NCI-H1092 (cell line): ENCODE data around the gene TMEM174.
"Not testable (repeated sequence)": the region's sequence is repeated elsewhere in the genome, so short reads cannot be mapped to it uniquely, and the experiment has no call there.

Source experiments
- DNase-seq: peaks from one replicate; lab custom pipeline; 2025; lab: John Stamatoyannopoulos, UW

TMEM174 gene

DNA sequence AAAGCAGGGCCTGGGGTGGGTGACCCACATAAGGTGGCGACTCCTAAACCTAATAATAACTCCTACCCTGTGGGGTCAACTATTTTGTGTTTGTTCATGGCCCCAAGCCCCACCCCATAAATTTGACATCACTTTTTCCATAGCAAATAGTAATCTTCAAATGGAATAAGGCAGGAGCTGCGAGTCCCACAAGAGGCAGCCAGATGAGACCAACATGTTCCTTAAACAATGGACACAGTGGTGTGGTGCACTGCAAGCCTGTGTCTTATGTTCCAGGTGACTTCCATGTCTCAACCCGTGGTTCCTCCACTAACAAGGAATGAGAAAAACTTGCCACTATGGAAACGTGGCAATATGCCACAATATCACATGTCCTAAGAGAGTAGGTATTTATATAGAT is 20.6 kb downstream of the TMEM174 start:
- no peak for DNase-seq

DNA sequence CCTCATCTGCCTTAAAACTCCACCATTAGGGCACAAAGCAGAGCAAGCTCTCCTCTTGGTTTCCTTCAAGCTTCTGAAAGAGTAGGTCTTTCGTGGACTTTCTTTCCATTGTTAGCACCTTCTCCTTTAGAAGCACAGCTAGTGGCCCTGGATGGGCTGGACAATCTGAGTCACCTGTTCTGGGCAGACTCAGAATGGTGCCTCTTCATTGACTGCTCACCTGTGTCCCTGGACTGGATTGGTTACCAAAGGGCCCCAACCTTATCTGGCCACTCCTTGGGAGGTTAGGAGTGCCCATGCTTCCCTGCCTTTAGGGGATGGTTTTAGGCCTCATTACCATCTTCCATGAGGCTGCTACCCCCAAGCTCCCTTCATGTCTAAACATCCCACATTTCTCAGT is 23.2 kb downstream of the TMEM174 start:
- DNase-seq, result no peak

DNA sequence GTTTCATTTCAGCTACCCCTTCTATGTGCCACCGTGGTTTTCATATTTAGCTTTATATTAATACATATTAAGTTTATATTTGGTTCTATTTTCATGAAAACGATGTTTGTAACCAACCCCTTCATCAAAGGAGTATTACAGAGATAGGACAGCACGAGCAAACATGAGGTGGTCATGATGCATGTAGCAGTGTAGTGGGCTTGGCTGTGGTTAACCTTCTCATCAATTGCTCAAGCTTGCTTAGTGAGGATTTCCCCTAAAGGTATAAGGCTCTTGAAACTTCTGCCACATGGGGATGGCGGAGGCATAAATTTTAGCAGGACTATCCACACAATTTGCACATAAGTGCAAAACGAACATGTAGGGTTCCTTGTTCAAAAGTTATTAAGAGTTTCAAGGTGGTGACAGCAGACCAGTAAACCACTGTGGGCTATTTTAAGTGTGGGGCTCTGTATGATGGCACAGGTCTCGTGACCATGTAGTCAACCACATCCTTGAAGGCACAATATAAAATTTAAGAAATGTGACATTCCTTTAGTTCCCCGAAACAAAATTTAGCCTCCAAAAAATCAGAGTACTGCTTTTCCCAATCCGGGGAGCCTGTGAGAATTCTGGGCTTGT is 24.8 kb downstream of the TMEM174 start:
- DNase-seq, result no peak

DNA sequence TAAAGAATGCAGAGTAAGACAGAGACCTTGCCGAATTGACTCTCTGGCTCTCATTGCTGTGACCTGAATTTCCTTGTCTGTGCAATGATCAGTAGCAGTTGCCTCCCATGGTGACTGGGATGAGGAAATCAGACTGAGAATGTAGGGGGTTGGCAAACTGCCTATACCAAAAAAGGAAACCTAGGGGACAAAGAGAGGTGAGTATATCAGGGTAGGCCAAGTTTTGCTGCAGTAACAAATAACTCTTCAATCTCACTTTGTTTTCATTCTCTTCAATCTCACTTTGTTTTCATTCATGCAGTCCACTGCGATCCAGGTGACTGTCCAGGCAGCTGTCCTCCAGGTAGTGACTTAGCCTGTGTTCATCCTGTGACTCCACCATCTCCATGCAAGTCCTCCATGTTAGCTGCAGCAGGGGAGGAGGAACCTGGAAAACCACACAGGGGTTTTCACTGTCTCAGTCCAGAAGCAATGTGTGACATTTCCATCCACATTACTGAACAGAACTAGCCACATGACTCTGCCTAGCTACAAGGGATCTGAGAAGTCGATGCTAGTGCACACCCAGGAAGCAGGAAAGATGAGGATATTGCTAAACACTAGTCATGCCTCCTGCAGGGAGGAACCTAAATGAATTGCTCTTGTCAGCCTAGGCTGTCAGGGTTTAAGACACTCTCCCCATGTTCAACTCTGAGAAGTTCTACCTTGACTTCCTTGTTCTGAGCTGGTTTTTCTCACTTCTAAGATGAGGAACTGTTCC is 26.0 kb downstream of the TMEM174 start:
- DNase-seq, result no peak

- no peak for DNase-seq
Observed at GRCh38 chr5:73199671-73200070, 26.7 kb downstream of the TMEM174 start.

- no peak for DNase-seq
Observed at GRCh38 chr5:73201547-73202513, 28.8 kb downstream of the TMEM174 start.

- peak; percentile 89 for DNase-seq
Observed at GRCh38 chr5:73204332-73204731, 31.3 kb downstream of the TMEM174 start.

DNA sequence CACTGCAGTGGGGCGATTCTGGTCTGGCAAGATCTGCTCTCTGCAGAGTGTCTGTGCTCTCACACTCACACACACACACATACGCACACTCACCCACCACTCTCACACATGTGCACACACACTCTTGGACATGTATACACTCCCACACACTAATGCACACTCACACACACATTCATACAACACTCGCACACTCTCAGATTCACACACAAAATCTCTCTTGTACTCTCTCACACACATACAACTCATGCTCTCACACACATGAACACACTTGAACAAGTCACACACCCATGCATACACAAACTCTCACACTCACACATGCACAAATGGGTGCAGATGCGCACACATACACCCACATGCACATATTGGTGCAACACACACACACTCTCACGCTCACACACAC is 31.7 kb downstream of the TMEM174 start:
- no peak for DNase-seq

DNA sequence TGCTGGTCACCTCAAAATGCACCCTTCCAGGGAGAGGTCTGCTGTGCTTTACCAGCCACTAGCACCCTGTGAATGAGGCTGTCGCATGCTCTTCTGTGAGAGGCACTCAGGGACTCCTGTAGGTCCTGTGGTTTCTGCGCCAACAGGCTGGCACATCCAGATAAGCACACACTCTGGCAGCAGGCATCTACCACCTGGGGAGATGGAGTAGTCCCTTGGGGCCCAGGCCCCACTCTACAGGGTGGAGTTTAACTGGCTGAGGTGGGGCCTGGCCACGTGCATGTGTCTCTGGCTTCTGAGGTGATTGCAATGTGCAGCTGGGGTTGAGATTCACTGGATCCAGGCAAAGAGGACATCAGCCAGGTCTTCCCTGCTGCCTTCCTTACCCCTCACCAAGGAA is 32.3 kb downstream of the TMEM174 start:
- DNase-seq, result peak; percentile 86

DNA sequence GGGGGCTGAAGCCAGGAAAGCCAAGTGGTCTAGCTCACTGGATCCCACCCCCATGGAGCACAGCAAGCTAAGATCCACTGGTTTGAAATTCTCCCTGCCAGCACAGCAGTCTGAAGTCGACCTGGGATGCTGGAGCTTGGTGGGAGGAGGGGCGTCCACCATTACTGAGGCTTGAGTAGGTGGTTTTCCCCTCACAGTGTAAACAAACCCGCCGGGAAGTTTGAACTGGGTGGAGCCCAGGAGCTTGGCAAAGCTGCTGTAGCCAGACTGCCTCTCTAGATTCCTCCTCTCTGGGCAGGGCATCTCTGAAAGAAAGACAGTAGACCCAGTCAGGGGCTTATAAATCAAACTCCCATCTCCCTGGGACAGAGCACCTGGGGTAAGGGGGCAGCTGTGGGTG is 34.2 kb downstream of the TMEM174 start:
- not testable (repeated sequence) for DNase-seq

- DNase-seq, result not testable (repeated sequence)
Observed at GRCh38 chr5:73209075-73209474, 36.1 kb downstream of the TMEM174 start.

- DNase-seq, result not testable (repeated sequence)
Observed at GRCh38 chr5:73212693-73213092, 39.7 kb downstream of the TMEM174 start.

GRCh38 chr5:73213566-73213998 is 40.6 kb downstream of the TMEM174 start:
- DNase-seq, result no peak

DNA sequence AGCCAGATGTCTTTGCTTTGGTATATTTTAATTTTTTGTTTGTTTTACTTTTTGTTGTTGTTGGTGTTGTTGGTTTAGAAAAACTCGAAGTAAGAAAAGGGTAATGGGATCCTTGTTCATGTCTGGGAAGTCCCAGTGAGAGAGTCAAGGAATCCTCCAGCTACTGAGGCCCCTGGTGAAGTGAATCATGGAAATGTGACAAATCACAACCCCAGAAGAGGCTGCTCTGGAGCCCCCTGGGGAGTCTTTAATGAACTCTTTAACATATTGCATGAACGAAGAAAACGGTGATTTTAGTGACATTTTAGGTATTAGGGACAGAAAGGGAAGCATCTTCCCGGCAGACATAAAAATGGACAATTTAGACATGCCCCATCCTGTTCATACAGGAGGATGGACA is 41.3 kb downstream of the TMEM174 start:
- DNase-seq, result no peak

DNA sequence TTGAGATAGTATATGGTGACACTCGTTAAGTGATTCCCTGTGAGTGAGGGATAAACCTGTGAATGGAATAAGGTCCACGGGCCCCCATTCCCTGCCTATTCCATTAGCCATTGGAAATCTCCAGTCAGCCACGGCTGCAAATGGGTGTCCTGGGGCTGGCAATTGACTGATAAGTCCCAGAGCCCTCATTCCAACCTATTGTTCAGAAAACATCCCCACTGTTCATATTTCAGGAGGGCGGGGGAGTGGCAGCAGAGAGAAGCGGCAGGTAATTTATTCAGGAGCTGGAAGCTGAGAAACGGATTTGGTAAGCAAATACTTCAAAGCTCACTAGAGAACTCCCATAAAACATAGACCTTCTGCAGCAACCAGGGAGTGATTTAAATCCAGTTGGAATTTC is 42.0 kb downstream of the TMEM174 start:
- peak; percentile 69 for DNase-seq

DNA sequence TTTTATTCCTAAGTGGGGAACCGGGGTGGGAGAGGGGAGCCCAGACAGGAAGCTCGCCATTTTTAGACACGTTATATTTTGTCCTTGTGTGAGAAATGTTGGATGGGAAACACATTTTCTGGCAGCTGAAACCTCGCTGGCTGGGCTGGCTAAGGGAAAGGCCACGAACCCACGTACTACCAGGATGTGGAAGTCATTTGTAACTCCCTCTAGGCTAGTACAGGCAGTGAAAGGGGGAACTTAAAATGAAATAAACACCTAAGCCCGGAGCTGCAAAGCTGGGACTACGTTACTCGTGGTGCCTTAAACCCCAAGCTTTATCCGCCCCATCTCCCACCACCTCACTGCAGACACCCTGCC is 42.5 kb downstream of the TMEM174 start:
- DNase-seq, result no peak

DNA sequence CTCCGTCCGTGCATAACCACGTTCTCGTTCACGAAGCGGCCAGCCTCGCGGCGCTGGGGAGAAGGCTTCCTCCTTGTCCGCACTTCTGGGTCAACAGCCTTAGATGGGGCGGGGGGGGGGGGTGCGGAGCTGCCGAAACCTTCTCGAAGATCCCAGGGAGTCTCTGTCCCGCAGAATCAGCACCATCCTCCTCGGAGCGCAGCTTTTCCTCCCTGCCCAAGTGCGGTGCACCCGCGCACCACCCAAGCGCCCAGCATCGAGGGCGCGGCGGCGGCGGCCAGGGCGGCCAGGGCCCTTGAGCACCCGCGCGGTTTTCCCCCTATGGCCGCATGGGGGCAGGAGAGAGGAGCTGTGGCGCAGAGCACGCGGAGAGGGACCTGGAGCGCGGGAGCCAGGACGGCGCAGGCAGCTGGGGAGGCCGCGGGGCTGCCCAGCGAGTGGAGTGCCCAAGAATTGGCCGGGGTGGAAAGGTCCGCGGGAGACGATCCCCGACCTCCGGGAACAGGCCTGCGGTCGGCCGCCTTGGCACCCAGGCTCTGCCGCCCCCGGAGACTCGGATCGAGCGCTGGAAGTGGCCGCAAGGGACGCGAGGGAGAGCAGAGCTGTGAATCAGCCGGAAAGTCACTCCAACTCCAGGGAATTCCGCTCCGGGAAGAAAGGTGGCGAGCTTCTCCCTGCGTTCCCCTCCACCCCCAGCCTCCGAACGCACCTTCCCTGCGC is 43.1 kb downstream of the TMEM174 start:
- DNase-seq, result peak; percentile 67

DNA sequence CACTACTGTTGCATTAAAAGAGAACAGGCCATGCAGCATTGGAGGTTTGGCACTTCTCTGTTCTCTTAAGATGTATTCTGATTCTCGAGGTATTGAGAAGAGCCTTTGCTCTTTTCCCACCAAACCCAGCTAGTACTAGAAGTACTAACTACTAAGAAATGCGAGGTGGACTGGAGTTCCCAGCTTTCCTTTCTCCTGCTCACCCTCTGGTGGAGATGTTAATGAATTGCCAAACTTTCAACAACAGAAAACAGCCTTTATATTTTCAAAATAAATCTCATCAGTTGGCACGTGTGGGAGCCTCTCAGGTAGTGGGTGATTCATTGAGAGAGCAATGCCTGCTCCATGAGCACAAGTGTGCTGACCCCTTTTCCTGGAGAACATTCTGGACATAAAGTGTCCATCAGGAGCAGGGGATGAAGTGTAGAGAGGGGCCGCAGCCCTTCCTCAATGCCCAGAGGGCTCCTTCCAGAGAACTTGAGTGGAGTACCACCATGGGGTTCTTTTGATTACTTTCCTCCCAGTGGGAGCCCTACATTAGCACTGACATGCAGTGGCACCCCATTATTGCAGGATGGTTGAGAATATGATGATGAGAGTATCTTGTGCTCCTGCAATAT is 45.7 kb downstream of the TMEM174 start:
- no peak for DNase-seq

GRCh38 chr5:73219336-73219735 is 46.3 kb downstream of the TMEM174 start:
- DNase-seq, result not testable (repeated sequence)

DNA sequence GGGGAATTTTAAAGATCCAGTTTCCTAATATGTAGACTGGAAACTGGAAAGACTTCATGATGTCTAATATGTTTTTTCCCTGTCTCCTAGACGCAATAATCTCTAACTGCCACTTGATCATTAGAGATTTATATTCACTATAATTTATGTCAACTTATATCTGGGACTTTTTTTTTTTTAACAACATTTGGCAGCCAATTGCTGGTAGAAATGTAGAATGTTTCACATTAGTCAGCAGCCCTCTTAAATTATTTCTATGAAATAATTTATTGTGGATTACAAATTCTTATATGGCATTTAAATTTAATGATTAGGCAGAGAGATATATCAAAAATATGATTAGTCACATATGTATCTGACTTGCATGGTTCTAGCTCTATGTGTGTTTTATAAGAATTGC is 48.2 kb downstream of the TMEM174 start:
- DNase-seq, result no peak

DNA sequence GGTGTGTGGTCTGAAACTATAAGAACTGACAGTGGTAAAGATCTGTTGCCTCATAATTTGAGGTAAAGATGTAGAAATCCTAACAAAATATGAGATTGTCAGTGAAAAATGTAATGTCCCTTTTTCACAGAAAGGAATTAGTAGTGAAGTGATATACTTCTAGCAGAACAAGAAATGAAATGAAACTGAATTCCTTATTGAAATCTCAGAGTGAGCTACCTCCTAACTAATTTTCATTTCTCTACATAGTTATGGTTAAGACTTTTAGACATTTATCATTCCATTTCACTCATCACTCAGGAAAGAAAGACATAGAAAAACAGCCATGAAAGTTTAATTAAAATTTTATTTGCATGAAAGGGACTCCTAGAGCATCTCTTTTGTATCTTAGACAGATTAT is 48.7 kb downstream of the TMEM174 start:
- no peak for DNase-seq

DNA sequence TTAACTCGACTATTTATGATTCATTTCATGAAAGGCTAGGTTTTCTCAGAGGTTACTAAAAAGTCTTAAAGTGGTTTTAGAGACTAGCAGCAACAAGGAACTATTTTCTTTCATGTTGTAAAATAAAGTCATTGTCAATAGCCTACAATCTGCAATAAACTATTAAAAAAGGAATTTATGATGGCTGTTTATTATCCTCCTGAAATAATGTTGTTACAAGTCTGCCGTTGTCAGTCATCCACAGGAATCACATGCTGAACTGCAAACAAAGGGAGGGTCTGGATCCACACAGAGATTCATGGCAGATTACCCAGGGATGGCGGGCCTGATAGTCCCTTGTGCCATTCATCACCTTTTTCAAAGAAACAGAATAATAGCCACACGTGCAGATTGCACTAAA is 49.2 kb downstream of the TMEM174 start:
- no peak for DNase-seq
